Mesothelial cell of epicardium (in vitro differentiated cells): Measurements from ENCODE around the gene KRT72. TPM values are rescaled to one million over a fixed set of nuclear protein-coding genes. Genes with fewer than 3 reads are reported as not detected.

Source experiments
- DNase-seq, 2 experiments: peaks; one replicate each; pipeline ENCODE4 v3.0.0; 2021; ENCODE audit warnings: low spot score in 2 of 2; ENCODE audit not compliant: unreplicated experiment in 2 of 2
- H3K27ac Mint-ChIP-seq: 2 replicates; pipeline ENCODE4 v1.8.0; 2021; ENCODE audit warnings: mixed read lengths
- H3K27me3 Mint-ChIP-seq: 2 replicates; pipeline ENCODE4 v1.8.0; 2021; ENCODE audit warnings: low read depth, mixed read lengths
- H3K36me3 Mint-ChIP-seq: 2 replicates; pipeline ENCODE4 v1.8.0; 2021; ENCODE audit warnings: mixed read lengths
- H3K4me1 Mint-ChIP-seq: 2 replicates; pipeline ENCODE4 v1.8.0; 2021; ENCODE audit warnings: mixed read lengths
- H3K4me3 Mint-ChIP-seq: 2 replicates; pipeline ENCODE4 v1.8.0; 2021; ENCODE audit warnings: mild to moderate bottlenecking, moderate library complexity, mixed read lengths
- H3K9me3 Mint-ChIP-seq: 2 replicates; pipeline ENCODE4 v1.8.0; 2021; ENCODE audit warnings: mixed read lengths
- total RNA-seq: library from RNA; stranded (reverse); gene quantifications from 3 replicates; pipeline ENCODE4 v1.2.1, GENCODE V29; 2021
- TF ChIP-seq, protein P1 (sequence below): fragments of 200-600 bp; sonication (generic); IDR thresholded peaks from one replicate; pipeline ENCODE4 v1.5.0; 2021; ENCODE audit warnings: antibody characterized with exemption; ENCODE audit not compliant: unreplicated experiment

The KRT72 gene
- total RNA-seq, 1 donor from 2014 or later = not detected

DNA sequence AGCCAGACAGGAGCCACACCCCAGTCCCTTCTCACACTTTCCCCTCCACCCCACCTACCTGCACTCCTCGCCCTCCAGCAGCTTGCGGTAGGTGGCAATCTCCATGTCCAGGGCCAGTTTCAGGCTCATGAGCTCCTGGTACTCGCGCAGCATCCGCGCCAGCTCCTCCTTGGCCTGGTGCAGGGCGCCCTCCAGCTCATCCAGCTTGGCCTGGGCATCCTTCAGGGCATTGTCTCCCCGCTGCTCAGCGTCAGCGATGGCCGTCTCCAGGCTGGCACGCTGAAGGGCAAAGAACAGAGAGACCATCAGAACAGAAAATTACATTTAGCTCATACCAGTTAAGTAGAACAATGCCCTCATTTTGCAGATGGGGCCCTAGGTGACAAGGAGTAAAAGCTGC is 33.2 kb downstream of the KRT72 start:
- H3K27ac Mint-ChIP-seq = no peak overlapping the region
- TF ChIP-seq, protein P1, sequence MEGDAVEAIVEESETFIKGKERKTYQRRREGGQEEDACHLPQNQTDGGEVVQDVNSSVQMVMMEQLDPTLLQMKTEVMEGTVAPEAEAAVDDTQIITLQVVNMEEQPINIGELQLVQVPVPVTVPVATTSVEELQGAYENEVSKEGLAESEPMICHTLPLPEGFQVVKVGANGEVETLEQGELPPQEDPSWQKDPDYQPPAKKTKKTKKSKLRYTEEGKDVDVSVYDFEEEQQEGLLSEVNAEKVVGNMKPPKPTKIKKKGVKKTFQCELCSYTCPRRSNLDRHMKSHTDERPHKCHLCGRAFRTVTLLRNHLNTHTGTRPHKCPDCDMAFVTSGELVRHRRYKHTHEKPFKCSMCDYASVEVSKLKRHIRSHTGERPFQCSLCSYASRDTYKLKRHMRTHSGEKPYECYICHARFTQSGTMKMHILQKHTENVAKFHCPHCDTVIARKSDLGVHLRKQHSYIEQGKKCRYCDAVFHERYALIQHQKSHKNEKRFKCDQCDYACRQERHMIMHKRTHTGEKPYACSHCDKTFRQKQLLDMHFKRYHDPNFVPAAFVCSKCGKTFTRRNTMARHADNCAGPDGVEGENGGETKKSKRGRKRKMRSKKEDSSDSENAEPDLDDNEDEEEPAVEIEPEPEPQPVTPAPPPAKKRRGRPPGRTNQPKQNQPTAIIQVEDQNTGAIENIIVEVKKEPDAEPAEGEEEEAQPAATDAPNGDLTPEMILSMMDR = no peak
- DNase-seq = no peak
- H3K4me1 Mint-ChIP-seq = no peaks in the 10 kb centered on the region
- no peaks in the 10 kb centered on the region for H3K36me3 Mint-ChIP-seq
- H3K27me3 Mint-ChIP-seq = peaks cover 84% of the 10 kb centered on the region
- no peaks in the 10 kb centered on the region for H3K9me3 Mint-ChIP-seq
- H3K4me3 Mint-ChIP-seq = no peak overlapping the region

DNA sequence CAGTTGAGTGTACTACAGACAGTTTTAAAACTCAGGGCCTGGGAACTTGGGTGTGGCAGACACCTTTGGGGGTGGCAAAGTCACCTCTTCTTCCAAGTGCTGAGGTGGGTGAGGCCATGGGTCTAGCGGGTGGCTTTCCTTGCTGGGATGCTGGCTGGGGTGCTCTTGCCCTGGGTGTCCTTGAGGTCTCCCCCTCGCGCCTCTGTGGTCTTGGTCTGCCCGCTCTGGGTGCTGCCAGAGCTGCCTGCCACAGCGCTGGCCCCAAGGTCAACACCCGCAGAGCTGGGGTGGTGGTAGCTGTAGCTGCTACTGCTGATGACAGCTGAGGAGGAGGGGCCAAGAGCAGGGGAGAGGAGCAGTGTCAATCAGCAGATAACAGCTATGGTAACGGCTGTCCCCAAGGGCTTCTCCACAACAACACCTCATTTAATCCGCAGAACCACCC is 34.4 kb downstream of the KRT72 start:
- Mint-ChIP-seq H3K9me3 (no peaks in the 10 kb centered on the region), H3K36me3 (no peaks in the 10 kb centered on the region), H3K4me1 (no peaks in the 10 kb centered on the region), H3K4me3 (no peak overlapping the region), H3K27ac (no peak overlapping the region), H3K27me3 (peaks cover 80% of the 10 kb centered on the region)
- no peak for DNase-seq
- TF ChIP-seq, protein P1 = no peak

DNA sequence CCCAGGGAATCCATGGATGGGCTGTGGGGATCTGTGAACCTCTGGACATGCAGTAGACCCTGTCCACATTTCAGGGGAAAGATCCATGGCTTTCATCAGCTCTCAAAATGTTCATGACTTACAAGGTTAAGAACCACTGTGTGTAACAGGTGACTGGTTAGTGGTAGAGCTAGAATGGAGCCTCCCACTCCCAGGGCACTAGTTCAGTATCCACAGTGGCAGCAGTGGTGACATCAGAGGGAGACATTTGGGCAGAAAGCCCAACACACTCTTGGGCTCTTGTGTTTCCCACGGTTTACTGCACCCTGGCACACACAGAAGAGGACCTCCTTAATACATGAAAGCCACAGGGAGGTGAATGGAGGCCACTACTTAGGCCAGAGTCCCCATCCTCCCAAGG is 36.7 kb downstream of the KRT72 start:
- Mint-ChIP-seq H3K4me1 (no peaks in the 10 kb centered on the region), H3K27ac (no peak overlapping the region), H3K36me3 (no peaks in the 10 kb centered on the region), H3K4me3 (no peak overlapping the region), H3K9me3 (no peaks in the 10 kb centered on the region), H3K27me3 (peaks cover 81% of the 10 kb centered on the region)
- TF ChIP-seq, protein P1 = no peak
- DNase-seq = no peak

DNA sequence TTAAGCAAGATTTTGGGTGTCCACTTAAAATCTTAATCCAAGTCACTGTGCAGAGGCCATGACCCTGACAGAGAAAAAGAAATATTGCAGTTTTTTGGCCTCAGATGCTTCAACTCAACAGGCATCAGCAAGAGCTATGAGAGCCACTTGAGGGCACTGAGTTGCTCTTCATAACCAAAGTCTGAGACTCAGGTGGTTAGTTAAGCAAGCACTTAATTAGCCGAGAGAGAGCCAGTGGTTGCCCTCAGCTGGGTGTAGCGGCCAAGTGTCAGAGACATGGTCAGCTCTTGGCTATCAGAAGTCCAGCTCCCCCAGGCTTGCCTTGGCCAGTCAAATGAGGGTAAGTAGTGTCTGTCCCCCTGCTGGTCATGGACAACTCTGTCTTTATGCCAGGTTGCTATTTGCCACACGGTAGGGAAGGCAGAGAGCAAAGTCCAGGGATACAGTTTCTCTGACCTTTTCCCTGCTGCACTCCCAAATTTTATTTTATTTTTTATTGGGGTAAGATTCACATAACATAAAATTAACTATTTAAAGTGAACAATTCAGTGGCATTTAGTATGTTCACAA is 39.3 kb downstream of the KRT72 start:
- no peak for DNase-seq
- TF ChIP-seq, protein P1 = peak; percentile 20
- Mint-ChIP-seq H3K27ac (no peak overlapping the region), H3K36me3 (no peaks in the 10 kb centered on the region), H3K27me3 (peaks cover 80% of the 10 kb centered on the region), H3K4me1 (no peaks in the 10 kb centered on the region), H3K4me3 (no peak overlapping the region), H3K9me3 (no peaks in the 10 kb centered on the region)

DNA sequence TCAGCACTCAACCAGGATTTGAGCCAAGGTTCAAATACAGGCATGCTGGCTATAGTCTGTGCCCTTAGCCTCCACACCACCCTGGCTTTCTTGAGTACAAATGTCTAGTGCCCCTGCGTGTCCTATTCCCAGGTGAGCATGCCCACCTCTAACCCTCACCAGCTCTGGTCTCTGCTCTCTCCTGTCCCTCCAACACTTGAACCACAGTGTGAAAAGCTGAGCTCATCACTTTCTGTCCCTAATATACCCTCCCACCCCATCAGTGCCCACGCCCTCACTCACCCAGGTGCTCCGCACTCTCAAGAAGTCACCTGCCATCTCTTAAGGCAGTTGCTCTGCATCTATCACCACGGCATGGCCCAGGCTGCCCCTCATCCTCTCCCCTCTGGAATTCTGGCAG is 41.3 kb downstream of the KRT72 start:
- no peak for DNase-seq
- Mint-ChIP-seq H3K27ac (no peak overlapping the region), H3K36me3 (no peaks in the 10 kb centered on the region), H3K4me1 (no peaks in the 10 kb centered on the region), H3K4me3 (no peak overlapping the region), H3K9me3 (no peaks in the 10 kb centered on the region), H3K27me3 (peaks cover 76% of the 10 kb centered on the region)
- TF ChIP-seq, protein P1 = no peak
